Effector memory CD4-positive, alpha-beta T cell (primary cell): ENCODE data around the gene DPEP2NB.
"Not testable (repeated sequence)": the region's sequence is repeated elsewhere in the genome, so short reads cannot be mapped to it uniquely, and the experiment has no call there.

Source experiments
- DNase-seq, 3 donors: peaks; one replicate each; pipeline ENCODE4 v3.0.0-alpha.2; 2020
- H3K27ac ChIP-seq: 2 replicates; pipeline ENCODE4 v1.7.0; 2013; ENCODE audit warnings: mild to moderate bottlenecking, low read length, moderate library complexity; ENCODE audit not compliant: insufficient read depth, poor library complexity, severe bottlenecking
- H3K27me3 ChIP-seq: replicated peaks from 2 replicates; pipeline ENCODE4 v1.7.0; 2013; ENCODE audit warnings: mild to moderate bottlenecking, low read length; ENCODE audit not compliant: insufficient read depth, control insufficient read depth, poor library complexity, severe bottlenecking
- H3K36me3 ChIP-seq: 2 replicates; pipeline ENCODE4 v1.7.0; 2013; ENCODE audit warnings: mild to moderate bottlenecking, low read length, moderate library complexity; ENCODE audit not compliant: control insufficient read depth, insufficient read depth
- H3K4me1 ChIP-seq: 2 replicates; pipeline ENCODE4 v1.7.0; 2013; ENCODE audit warnings: low read length, mild to moderate bottlenecking; ENCODE audit not compliant: control insufficient read depth, insufficient read depth, poor library complexity, severe bottlenecking
- H3K4me3 ChIP-seq: 2 replicates; pipeline ENCODE4 v1.7.0; 2013; ENCODE audit warnings: low read length, low read depth, mild to moderate bottlenecking; ENCODE audit not compliant: insufficient read depth, poor library complexity, severe bottlenecking
- H3K9me3 ChIP-seq: 2 replicates; pipeline ENCODE4 v1.7.0; 2013; ENCODE audit warnings: mild to moderate bottlenecking, low read length, moderate library complexity; ENCODE audit not compliant: control insufficient read depth

Gene DPEP2NB

DNA sequence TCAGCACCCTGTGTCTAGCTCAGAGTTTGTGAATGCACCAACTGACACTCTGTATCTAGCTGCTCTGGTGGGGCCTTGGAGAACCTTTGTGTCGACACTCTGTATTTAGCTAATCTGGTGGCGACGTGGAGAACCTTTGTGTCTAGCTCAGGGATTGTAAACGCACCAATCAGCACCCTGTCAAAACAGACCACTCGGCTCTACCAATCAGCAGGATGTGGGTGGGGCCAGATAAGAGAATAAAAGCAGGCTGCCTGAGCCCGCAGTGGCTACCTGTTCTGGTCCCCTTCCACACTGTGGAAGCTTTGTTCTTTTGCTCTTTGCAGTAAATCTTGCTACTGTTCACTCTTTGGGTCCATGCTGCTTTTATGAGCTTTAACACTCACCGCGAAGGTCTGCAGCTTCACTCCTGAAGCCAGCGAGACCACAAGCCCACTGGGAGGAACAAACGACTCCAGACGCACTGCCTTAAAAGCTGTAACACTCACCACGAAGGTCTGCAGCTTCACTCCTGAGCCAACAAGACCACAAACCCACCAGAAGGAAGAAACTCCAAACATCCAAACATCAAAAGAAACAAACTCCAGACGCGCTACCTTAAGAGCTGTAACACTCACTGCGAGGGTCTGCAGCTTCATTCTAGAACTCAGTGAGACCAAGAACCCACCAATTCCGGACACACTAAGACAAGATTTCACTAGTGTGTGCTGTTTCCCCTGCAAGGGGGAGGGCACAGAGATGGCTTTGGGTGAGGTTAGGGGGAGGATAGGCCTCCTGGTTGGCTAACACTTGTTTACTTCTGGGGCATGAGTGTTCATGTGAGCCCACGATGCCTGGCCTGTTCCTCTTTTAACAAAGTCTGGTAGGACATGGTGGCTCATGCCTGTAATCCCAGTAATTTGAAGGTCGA, 16.7 kb downstream of the DPEP2NB start, which contains the start of gene DPEP2:
Gene DPEP2 (minus strand): TSS at position 706 of the 910 bp plus-strand sequence. CDS start 6,272 bp downstream, outside the sequence.
- Histone ChIP-seq H3K4me3 (peak within 1 kb of the TSS; percentile 33), H3K27ac (peak within 1 kb of the TSS; percentile 49), H3K4me1 (peaks cover 36% of the 10 kb centered on the region)
- not testable (repeated sequence) for H3K27me3 ChIP-seq, H3K9me3 ChIP-seq, H3K36me3 ChIP-seq, DNase-seq

DNA sequence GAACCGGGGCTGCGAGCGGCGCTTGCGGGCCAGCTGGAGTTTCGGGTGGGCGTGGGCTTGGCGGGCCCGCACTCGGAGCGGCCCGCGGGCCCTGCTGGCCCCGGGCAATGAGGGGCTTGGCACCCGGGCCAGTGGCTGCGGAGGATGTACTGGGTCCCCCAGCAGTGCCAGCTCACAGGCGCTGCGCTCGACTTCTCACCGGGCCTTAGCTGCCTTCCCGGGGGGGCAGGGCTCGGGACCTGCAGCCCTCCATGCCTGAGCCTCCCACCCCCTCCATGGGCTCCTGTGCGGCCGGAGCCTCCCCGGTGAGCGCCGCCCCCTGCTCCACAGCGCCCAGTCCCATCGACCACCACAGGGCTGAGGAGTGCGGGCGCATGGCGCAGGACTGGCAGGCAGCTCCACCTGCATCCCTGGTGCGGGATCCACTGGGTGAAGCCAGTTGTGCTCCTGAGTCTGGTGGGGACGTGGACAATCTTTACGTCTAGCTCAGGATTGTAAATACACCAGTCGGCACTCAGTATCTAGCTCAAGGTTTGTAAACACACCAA, 17.4 kb downstream of the DPEP2NB start:
- DNase-seq, H3K4me3 ChIP-seq, H3K36me3 ChIP-seq, H3K9me3 ChIP-seq, H3K27ac ChIP-seq, H3K27me3 ChIP-seq: not testable (repeated sequence)
- H3K4me1 ChIP-seq = peaks cover 42% of the 10 kb centered on the region

- Histone ChIP-seq H3K4me1 (peaks cover 47% of the 10 kb centered on the region), H3K9me3 (no peaks in the 10 kb centered on the region), H3K4me3 (no peak overlapping the region), H3K36me3 (peaks cover 4% of the 10 kb centered on the region), H3K27ac (no peak overlapping the region), H3K27me3 (no peaks in the 10 kb centered on the region)
- no peak for DNase-seq
These were observed 19.0 kb downstream of the DPEP2NB start for GRCh38 chr16:67996666-67997065.

GRCh38 chr16:67995423-67995822, 20.3 kb downstream of the DPEP2NB start:
- peak overlapping the region; percentile 10 for H3K27ac ChIP-seq
- H3K4me1 ChIP-seq = peaks cover 35% of the 10 kb centered on the region
- DNase-seq = no peak

GRCh38 chr16:67994040-67994408, 21.7 kb downstream of the DPEP2NB start:
- H3K4me1 ChIP-seq = peaks cover 23% of the 10 kb centered on the region
- peak overlapping the region; percentile 48 for H3K4me3 ChIP-seq
- not testable (repeated sequence) for H3K9me3 ChIP-seq, DNase-seq, H3K27me3 ChIP-seq, H3K36me3 ChIP-seq
- H3K27ac ChIP-seq = peak overlapping the region; percentile 76

More at GRCh38 chr16:67995423-67995822, 20.3 kb downstream of the DPEP2NB start:
- H3K36me3 ChIP-seq = peaks cover 6% of the 10 kb centered on the region
- H3K27me3 ChIP-seq = no peaks in the 10 kb centered on the region
- H3K4me3 ChIP-seq = no peak overlapping the region
- H3K9me3 ChIP-seq = no peaks in the 10 kb centered on the region

GRCh38 chr16:67993207-67994039, 22.3 kb downstream of the DPEP2NB start:
- peak; percentile 66 to 75 (median 72) for DNase-seq
- no peaks in the 10 kb centered on the region for H3K27me3 ChIP-seq

GRCh38 chr16:67992661-67993206, 23.0 kb downstream of the DPEP2NB start:
- Histone ChIP-seq H3K36me3 (peaks cover 6% of the 10 kb centered on the region), H3K4me1 (peaks cover 19% of the 10 kb centered on the region), H3K4me3 (peak overlapping the region; percentile 48), H3K27ac (peak overlapping the region; percentile 76), H3K9me3 (no peaks in the 10 kb centered on the region), H3K27me3 (no peaks in the 10 kb centered on the region)
- no peak for DNase-seq

More at GRCh38 chr16:67993207-67994039, 22.3 kb downstream of the DPEP2NB start:
- H3K9me3 ChIP-seq = no peaks in the 10 kb centered on the region
- H3K36me3 ChIP-seq = peaks cover 6% of the 10 kb centered on the region
- peak overlapping the region; percentile 76 for H3K27ac ChIP-seq
- peak overlapping the region; percentile 48 for H3K4me3 ChIP-seq
- peaks cover 22% of the 10 kb centered on the region for H3K4me1 ChIP-seq

- peaks cover 6% of the 10 kb centered on the region for H3K36me3 ChIP-seq
- H3K27ac ChIP-seq = no peak overlapping the region
- H3K27me3 ChIP-seq = no peaks in the 10 kb centered on the region
- no peak for DNase-seq
- no peak overlapping the region for H3K4me3 ChIP-seq
- no peaks in the 10 kb centered on the region for H3K9me3 ChIP-seq
- H3K4me1 ChIP-seq = peaks cover 14% of the 10 kb centered on the region
These were observed 25.7 kb downstream of the DPEP2NB start for GRCh38 chr16:67990018-67990386.

- no peaks in the 10 kb centered on the region for H3K9me3 ChIP-seq
- no peak for DNase-seq
- no peak overlapping the region for H3K27ac ChIP-seq
- no peak overlapping the region for H3K4me3 ChIP-seq
- peaks cover 20% of the 10 kb centered on the region for H3K4me1 ChIP-seq
- H3K36me3 ChIP-seq = peaks cover 6% of the 10 kb centered on the region
- H3K27me3 ChIP-seq = no peaks in the 10 kb centered on the region
These were observed 26.2 kb downstream of the DPEP2NB start for GRCh38 chr16:67989322-67990017.
